Lower leg skin (tissue), 3 donors: ENCODE measurements around the gene TRDMT1.

Source experiments
- CTCF ChIP-seq, 3 donors: fragments of 450-650 bp; IDR thresholded peaks; one replicate each; pipeline ENCODE4 v1.5.1; 2016; ENCODE audit warnings: antibody characterized with exemption in 3 of 3, mild to moderate bottlenecking in 3 of 3, moderate library complexity in 2 of 3
- POLR2A ChIP-seq, 2 donors: fragments of 450-650 bp; IDR thresholded peaks; one replicate each; pipeline ENCODE4 v1.6.1; 2016 to 2017; ENCODE audit warnings: antibody characterized with exemption in 2 of 2, mild to moderate bottlenecking in 1 of 2, moderate library complexity in 1 of 2

DNA sequence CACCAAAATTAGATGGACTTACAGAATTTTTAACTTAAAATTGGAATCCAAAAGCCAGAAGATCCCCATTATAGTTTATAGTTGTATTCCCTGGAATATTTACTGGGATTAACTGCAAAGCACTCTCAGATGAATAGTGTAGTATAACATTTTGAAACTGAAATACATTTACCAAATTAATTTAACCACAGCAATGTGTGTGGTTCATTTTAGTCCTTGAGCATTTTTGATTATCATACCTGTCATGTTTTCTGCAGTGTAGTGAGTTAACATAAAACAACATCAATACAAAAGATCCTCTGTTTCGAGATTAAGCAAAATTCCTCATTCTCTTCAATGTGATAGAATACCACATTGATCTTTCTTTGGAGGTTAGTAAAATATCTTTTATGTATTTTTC lies 30.3 kb upstream of the TRDMT1 start:
- TF ChIP-seq CTCF (IDR thresholded peaks at IDR 0.05) (no peak), POLR2A (IDR thresholded peaks at IDR 0.05) (no peak)
